Activated naive CD8-positive, alpha-beta T cell treated with anti-CD3 and anti-CD28 coated beads, Interleukin-2, amount 50 U/mL, for 16 hours (primary cell): ENCODE data around the gene ACIN1.

Source experiments
- DNase-seq: peaks from one replicate; pipeline ENCODE4 v3.0.0-alpha.2; 2020; ENCODE audit warnings: low read depth, low spot score

Gene ACIN1

DNA sequence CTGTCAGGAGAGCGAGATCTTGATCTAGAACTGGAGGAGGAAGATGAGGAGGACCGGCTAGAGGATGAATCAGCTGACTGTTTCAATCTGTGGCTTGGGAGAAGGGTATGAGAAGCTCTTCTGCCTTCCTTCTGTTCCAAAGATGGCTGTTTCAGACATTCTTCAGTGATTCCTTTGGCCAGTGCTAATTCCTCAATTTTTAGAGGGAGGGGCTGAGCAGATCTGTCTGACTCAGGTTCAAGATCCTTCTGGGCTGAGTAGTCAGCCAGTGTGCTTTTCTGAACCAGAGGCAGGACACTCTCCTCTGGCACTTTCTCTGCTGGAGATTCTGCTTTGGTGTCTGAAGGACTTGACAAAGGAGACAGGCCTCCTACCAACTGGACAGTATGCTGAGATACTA lies 15.2 kb downstream of the ACIN1 start:
- DNase-seq, result no peak

DNA sequence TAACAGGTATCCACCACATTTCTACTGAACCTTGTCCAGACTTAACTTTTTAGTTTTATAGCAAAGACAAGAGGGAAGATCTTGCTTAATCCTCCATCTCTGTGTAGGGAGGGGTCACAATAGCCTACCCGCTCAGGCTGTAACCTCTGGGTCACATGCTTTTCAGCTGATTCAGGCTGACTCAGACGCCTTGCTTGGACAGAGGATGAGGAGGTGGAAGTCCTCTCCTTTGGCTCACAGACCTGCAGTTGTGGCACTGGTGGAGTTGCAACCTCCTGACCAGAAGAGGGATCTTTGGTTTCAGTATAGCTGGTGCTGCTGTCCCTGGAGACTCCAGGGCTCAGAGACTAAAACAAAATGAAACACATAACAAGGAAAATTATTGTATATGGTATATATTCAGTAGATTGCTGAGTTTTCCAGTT lies 16.2 kb downstream of the ACIN1 start:
- DNase-seq, result no peak

DNA sequence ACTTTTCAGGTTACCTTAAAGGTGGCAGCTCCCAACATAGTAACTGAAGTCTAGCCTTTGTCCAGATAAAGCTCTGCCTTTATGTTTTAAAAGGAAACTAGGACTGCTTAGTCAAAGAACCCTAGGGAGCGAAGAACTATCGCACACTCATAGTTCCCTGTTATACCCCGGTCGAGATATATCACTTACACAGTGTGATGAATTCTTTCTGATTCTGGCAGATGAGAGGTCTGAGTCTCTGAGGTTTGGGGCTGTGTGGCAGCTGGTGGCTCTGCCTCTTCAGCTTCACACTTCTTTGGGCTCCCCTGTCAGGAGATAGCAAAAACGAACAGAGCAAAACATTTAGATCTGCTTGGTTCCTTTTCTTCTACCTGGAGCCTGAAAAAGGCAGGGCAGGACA lies 17.0 kb downstream of the ACIN1 start:
- no peak for DNase-seq

DNA sequence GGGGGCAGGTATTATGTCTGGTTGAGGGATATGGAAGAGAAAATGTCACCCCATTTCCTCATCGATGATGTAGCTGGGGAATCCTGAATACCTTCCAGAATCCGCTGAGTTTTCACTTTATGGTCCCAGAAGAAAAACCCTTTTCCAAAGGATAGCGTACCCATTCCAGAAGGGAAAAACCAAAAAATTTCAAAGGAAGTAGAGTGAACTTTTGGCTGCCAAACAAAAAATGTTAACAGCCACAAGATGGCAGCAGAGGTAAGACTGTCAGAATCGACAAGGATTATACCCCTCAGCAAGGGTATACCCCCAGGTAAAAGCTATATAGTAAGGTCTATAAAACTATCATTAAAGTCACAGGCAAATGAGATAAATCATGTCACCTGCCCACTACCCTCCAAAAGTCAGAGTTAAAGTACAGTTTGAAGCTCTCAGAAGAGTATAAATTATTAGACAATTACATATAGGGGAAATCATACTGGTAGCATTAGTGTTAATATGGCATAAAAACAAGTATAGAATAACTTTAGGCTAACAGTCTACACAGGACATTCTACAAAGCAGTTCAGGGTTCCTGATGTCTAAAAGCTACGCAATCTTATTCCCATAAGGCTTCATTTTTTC lies 18.0 kb downstream of the ACIN1 start:
- DNase-seq, result no peak

DNA sequence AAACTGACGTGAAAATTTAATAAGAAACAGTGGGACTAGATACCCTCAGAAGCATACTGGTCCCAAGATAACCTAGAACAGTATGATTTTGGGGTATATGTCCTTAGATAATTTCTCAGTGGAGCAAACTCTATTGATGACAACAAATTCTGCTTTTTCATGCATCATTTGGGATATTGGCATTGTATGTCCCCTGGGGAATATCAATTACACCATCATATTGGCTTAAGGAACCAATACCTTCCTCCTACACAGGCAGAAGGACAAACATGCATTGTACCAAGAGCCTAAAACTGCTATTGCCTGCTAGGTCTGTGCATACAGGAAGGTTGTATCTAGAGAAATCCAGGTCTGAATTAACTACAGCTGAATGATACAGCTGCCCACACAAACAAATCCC lies 20.0 kb downstream of the ACIN1 start:
- no peak for DNase-seq

DNA sequence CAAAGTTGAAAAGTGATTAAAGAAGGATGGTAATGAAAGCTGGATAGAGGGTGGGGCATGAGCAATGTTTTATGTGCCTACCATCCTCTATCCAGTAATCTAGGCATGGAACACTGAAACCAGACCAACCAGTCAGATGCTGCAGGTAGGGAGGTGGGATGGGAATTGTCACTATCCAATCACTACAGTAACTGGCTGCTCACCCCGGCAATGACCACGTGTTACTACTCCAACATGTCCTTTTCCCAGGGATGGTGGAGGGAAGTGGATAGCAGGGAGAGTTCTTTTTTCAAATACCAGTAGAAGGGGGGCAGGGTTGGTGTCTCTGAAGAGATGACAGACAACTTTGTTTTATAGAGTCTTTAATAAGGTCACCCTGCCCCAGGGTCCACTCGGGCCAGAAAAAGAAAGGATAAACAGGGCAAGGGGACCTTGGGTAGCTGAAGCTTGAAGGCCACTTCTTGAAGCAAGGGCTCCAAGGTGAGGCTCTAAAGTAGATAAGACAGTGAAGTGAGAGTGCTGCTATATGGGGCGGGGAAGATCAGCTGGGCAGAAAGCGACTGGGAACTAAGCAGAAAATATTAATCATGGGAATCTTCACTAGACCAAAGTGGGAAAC lies 22.9 kb downstream of the ACIN1 start:
- DNase-seq, result no peak

DNA sequence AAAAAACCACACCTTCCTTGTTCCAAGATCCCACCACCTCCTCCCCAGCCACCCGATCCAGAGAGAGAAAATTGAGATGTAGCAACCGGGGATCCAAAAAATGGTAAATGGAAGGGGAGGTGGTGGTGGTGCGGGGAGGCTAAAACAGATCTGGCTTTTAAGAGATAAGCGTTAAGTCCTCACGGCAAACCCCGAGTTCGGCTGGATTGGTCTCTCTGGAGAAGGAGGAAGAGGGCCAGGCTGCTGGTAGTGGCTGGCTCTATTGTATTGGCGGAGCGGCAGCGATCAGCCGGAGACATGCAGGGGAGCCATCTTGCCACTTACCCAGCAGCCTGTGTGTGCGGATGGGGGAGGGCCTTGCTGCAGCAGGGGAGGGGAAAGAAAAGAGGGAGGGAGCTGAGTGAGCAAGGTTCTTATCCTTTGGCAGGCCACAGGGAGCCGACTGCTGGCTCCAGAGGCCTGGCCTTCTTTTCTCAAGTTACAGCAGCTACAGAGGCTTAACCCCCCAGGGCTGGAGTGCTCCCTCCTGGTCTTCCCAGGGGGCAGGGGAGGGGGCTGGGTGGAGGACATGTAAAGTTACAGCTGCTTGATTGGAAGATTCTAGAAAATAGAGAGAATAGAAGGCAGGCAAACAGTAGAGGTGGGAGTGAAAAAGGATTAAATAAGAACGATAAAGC lies 23.6 kb downstream of the ACIN1 start:
- DNase-seq, result peak; percentile 52

DNA sequence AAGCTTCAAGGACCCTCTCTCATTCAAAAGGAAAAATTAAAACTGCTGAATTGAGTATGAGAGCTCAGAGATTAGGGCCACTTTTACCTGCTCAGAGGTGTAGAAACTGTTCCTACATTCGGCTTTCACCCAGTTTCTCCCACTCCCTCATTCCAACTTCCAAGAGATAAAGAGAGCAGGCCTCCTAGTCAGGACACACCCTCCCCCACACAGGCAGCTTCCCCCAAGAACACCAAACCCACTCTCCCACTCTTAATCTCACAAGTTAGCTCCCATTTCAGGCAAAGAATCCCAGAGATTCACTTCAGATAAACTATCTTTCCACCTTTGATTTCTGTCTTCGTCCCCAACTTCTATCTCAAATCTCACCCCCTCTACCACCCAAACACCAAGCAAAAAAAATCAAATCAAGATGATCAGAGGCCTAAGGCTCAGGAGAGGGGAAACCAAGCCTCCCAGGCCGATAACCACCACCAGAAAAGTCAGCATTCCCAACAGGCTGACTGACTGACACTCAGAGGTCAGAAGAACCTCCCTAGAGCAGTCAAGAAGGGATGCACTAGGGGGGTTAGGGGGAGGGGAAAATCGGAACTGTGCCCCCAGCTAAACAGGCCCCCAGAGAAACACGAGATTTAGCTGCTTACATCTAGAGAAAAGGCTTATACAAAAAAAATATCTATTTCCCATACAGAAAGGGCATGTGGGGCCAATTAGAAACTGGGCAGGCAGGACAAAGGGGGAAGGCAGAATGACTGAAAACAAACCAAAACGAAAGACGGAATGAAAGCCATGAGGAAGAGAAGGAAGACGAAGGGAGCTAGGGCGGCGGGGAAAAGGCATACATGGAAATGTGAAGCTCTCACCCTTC lies 24.4 kb downstream of the ACIN1 start:
- no peak for DNase-seq

DNA sequence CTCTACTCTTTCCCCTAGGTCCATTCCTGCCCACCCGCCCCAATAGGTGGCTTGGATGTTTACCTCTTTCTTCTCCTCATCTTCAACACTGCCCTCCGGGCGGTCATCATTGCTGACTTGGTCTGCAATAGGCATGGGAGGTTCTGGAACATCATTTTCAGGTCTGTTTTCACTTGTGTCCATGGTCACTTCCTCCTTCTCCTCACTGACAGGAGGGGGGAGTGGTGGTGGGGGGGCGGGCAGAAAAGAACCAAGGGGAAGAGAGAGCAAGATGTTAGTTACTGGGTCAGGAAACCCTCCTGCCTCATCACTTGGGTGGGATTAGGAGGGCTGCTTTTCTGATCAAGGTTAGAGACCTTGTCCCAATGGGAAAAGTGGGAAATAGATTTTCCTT lies 25.5 kb downstream of the ACIN1 start:
- DNase-seq, result no peak

DNA sequence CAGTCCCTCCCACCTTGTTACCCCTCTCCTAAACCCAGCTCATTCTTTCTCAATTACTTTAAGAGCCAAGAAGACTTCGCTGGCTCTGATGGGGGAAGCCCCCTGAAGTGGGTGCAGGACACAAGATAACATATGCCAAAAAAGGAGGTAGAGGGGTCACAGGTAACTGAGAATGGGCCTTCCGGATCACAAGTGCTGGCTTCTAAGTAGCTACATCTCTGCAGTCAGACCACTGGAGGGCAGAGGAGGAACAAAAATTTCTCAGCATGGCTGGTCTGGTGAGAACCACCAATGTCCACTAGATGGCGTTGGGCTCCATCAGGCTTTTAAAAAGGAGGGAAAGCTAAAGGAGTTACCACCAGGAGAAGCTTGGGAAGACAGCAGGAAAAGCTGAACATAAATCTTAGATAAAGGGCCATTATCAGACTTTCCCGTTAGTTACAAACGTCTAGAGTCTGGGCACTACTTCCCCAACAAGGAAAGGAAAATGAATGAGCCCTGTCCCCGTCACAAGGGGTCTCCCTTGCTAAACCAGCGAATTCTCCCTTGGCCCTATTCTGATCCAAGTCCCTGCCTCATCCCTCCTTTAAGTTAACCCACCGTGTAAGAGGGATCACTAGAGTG lies 26.0 kb downstream of the ACIN1 start:
- DNase-seq, result peak; percentile 47

DNA sequence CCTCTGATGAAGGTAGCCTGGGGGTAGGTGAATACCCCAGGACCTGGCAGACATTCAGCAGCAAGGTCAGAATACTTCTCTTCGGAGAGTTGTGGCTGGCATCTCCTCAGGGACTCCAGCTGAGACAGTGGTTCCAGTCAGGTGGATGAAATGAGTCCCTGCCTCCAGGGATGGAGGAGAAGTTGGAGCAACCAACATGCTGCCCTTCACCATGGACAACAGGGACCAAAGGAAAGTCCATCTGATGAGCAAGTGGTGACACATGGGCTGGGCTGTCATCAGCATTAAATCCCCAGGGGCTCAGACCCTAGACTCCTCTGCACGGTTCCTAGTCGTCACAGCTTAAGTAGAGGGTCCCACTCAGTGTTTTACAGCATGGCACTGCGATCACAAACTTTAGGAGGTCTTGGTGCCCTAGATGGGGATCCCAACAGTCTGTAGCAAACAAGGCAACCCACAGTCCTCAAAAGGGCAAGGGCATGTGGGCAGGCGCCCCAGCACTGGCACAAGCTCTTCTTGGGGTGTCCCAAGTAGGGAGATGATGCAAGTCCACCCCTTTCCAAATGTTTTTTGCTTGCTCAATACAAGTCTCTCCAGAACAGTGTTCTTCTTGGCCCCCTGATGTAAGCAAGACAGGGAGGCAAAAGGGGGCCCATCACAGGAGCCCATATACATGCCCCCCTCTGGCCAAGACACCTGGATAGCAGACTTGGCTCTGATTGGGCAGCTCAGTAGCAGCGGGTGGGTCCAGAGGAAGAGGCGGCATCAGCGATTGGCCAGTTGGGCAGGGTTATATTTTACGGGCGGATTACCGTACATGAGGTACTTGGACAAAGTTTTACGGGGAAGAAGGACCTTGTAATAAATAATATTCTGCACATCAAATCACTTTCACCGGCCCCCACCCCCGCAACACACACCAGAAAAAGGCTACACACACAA lies 26.8 kb downstream of the ACIN1 start:
- DNase-seq, result no peak

DNA sequence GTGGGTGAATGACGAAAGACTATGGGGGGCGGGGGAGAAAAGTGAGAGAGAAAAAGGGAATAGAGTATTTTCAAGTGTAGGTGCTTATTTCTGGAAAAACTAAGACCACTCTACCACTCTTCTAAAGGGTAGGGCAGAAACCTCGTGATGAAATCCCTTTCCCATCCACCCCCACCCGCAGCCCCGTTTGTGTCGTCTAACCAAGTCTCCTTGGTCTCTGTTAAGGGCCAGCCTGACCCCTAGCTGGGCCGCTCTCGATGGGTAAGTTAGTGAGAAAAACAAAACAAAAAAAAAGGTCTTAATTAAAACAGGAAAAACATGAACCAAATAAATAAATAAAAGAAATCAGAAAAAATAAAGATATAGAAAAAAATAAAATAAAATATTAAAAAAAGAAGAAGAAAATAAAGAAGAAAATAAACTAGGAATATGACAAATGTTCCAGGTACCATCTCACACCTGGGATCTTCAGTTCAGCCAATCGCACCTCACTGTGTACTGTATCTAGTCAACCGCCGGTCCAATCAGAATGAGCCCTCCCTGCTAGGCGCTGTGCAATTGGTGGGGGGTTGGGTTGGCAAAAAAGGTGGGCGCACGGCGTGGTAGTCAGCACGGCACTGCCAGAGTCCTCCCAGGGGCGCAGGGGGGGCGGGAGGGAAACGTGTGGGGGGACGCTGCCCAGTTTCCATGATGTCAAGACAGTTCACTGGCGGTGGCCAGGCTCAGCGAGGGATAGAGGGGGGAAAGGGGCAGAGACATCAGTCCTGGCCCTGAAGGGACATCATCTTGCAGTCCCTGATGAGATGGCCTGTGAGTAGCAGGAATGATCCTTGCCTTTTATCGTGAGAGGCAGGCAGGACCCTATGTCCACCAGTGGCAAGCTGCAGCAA lies 27.8 kb downstream of the ACIN1 start:
- DNase-seq, result no peak

DNA sequence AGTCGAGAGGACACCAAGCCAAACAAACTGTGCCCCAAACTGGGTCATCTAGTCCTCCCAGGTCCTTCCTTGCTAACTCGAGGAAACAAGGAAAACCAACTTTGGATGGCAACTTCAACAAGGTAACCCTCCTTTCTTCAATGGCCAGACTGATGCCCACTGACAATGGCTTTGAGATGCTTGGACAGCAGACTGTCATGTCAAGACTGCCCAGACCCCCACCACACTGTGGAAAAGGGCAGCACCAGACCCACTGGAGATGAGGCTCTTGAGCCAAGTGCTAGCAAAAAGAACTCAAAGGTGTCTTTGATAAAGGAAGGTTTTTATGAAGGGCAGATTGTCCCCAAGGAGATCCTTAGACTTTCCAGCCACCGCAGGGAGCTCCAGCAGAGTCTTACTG lies 28.6 kb downstream of the ACIN1 start:
- DNase-seq, result no peak

DNA sequence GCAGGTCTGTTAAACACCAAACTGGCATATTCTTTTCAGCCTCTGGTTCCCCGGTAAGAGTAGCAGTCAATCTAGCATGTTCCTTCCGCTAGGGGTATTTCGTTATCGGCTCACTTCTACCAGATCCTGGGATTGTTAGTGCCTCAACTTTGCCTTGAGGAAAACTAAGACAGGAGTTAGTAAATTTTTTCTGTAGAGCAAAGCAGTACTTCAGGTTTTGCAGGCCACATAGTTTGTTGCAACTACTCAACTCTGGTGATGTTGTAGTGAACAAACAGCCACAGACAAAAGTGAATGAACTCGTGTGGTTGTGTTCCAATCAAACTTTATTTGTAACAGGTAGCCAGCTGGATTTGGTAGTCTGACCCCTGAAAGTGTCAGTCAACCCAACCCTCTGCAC lies 31.3 kb downstream of the ACIN1 start:
- DNase-seq, result no peak

DNA sequence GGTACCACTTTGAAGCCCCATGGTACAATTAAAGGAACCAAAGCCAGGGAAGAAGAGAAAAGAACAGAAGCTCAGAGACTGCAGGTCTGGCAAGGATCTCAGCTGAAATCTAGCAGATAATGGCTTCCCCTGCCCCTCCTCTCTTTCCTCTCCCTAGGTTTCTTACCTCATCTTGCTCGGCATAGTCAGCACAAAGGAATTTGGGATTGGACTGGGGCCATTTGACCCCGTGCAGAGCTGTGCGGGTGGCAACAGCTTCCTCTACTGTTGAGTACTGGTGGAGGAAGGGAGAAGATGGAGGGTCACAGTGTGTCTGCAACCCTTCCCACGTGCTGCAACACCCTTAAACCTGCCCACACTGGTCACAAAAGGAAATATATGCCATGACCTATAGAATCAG lies 32.9 kb downstream of the ACIN1 start:
- DNase-seq, result no peak

DNA sequence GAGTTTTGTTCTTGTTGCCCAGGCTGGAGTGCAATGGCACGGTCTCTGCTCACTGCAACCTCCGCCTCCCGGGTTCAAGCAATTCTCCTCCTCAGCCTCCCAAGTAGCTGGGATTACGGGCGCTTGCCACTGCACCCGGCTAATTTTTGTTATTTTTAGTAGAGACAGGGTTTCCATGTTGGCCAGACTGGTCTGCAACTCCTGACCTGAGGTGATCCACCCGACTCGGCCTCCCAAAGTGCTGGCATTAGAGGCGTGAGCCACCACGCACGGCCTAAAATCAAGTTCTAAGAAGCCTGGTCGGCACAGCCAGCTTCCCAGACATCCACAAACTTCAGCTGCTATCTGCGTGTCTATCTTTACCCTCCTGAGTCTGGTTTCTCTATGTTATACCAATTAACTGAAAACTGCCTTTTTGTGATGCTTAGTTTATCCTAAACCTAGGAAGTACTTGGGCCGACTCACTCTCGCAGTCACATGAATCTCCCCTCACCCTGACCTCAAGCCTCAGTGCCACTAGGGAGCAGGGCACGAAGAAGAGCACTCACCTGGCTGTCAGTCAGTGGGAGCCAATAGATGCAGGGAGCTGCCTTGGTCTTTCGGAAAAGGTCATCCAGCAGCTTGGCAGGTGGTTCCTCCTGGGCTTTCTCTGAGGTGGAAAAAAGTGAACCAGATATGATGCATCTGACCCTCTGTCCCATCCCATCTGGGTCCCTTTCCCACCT lies 34.2 kb downstream of the ACIN1 start:
- DNase-seq, result no peak

DNA sequence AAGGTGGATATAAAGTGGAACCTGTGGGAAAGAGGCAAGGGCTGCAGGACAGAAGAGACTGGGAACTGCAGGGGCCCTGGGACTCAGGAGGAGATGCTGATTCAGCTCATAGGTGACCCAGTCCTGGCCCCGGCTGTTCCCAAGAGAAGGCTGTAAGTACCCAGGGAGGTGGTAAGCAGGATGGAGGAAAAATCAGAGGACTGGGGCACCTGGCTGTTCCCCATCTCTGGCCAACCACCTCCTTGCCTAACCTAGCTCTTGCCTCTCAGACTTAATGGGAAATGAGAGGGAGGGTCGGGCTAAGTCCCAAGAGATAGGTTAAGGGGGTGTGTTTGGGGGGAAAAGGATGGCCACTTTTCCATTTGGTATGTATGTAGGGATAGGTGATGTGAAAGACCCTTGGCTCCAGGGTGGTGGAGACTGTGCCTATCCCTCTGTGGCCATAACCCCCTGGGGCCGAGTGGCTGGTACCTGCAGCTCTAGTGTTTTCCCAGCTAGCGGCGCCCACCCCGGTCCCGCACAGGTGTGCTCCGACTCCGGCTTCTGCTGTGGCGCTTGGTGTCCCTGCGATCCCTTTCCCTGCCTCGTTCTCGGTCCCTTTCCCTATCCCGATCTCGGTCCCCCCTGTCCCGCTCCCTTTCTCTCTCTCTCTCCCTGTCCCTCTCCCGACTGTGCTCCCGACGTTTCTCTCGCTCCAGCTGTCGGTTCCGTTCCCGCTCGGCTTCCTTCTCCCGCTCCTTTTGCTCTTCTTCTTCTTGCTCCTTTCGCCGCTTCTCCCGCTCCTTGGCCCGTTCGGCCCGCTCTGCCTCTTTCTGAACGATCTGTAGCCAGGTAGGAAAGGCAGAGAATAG lies 36.1 kb downstream of the ACIN1 start:
- DNase-seq, result no peak
